A673 (cell line): ENCODE results near the gene ABTB1. TPM values are rescaled to one million over a fixed set of nuclear protein-coding genes. Genes with fewer than 3 reads are reported as not detected.

Experiments
- BruUV-seq: library from RNA; stranded (reverse); fragments of 400-500 nt; replicated peaks from 2 replicates; lab custom pipeline; 2021; lab: Mats Ljungman, UMichigan
- CTCF ChIA-PET: fragments of 300-600 bp; sonication (Branson Sonifier 250); formaldehyde crosslinking; loops from one replicate; lab custom pipeline; 2022; ENCODE audit warnings: antibody characterized with exemption; lab: Charles Lee
- POLR2A ChIA-PET: fragments of 300-600 bp; sonication (Branson Sonifier 250); formaldehyde crosslinking; loops from one replicate; lab custom pipeline; 2022; ENCODE audit warnings: antibody characterized with exemption; ENCODE audit not compliant: low non-redundant PET; lab: Charles Lee
- DNase-seq: peaks from one replicate; pipeline ENCODE4 v3.0.0-alpha.2; 2015; ENCODE audit warnings: low spot score
- H3K27ac ChIP-seq: fragments of 200-600 bp; sonication (generic); 2 replicates; pipeline ENCODE4 v1.5.1; 2016; ENCODE audit warnings: mixed run types, low read depth, mild to moderate bottlenecking, mixed read lengths, antibody characterized with exemption, low read length; ENCODE audit not compliant: poor library complexity, severe bottlenecking
- H3K27me3 ChIP-seq: fragments of 200-600 bp; sonication (generic); replicated peaks from 2 replicates; pipeline ENCODE4 v1.6.1; 2017; ENCODE audit warnings: mixed run types, low read depth, mild to moderate bottlenecking, mixed read lengths, antibody characterized with exemption, low read length; ENCODE audit not compliant: insufficient read depth, poor library complexity
- H3K36me3 ChIP-seq: fragments of 200-600 bp; sonication (generic); 2 replicates; pipeline ENCODE4 v1.6.1; 2016; ENCODE audit warnings: mixed run types, mild to moderate bottlenecking, mixed read lengths, antibody characterized with exemption, low read length; ENCODE audit not compliant: insufficient read depth, poor library complexity, severe bottlenecking
- H3K4me1 ChIP-seq: fragments of 200-600 bp; sonication (generic); 2 replicates; pipeline ENCODE4 v1.6.1; 2017; ENCODE audit warnings: mixed run types, mild to moderate bottlenecking, mixed read lengths, antibody characterized with exemption, low read length; ENCODE audit not compliant: insufficient read depth, poor library complexity, severe bottlenecking
- H3K4me3 ChIP-seq: fragments of 200-600 bp; sonication (generic); 2 replicates; pipeline ENCODE4 v1.5.1; 2016; ENCODE audit warnings: low read depth, mixed run types, mild to moderate bottlenecking, mixed read lengths, low read length; ENCODE audit not compliant: poor library complexity, severe bottlenecking
- H3K9me3 ChIP-seq: fragments of 200-600 bp; sonication (generic); 2 replicates; pipeline ENCODE4 v1.6.1; 2016; ENCODE audit warnings: mixed run types, low read depth, mild to moderate bottlenecking, mixed read lengths, antibody characterized with exemption, low read length; ENCODE audit not compliant: poor library complexity, severe bottlenecking
- EZH2 ChIP-seq: fragments of 200-600 bp; sonication (generic); IDR thresholded peaks from 2 replicates; pipeline ENCODE4 v1.6.1; 2017; ENCODE audit warnings: borderline replicate concordance, low read depth, mild to moderate bottlenecking, mixed read lengths, antibody characterized with exemption, low read length; ENCODE audit not compliant: poor library complexity, severe bottlenecking
- intact Hi-C: fragments of 100-400 bp; cut with micrococcal nuclease; formaldehyde crosslinking; loops from one replicate; pipeline ENCODE4 v1.10.0; 2022; ENCODE audit not compliant: unreplicated experiment
- total RNA-seq: library from RNA; stranded (reverse); gene quantifications from 2 replicates; pipeline ENCODE4 v1.2.3, GENCODE V29; 2021
- TF ChIP-seq, protein P1 (sequence below): fragments of 300-800, 200-600 bp; sonication (generic); conservative IDR thresholded peaks from 2 replicates; pipeline ENCODE4 v1.5.1; 2017; ENCODE audit warnings: low read depth, mild to moderate bottlenecking, antibody characterized with exemption, low read length, moderate library complexity, mixed read lengths

The ABTB1 gene
- total RNA-seq, 1 experiment from 2014 or later = 2.6 TPM

DNA sequence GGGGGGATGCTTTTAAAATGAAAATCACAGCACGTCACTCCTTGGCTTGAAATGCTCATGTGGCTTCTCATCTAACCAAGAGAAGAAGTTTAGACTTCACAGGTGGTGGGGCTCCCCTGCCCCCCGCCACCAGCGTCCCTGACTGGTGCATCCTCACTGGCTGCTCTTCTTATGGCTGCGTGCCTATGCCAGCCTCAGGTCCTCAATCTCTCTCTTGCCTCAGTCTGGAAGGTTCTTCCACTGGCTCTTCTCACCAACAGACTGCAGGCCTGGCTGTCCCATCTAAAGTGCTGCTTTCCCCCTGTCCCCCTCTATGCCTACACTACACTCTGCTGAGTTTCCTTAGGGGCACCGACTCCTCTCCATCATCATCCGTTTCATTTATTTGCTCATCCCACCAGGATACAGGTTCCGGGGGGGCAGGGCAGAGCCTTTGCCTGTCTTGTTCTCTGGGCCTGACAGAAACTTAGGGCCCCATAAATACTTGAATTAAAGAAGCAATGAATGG lies 20.6 kb downstream of the ABTB1 start:
- POLR2A ChIA-PET = no interaction called here
- BruUV-seq = no TSS peak
- no peaks in the 10 kb centered on the region for H3K27me3 ChIP-seq
- H3K4me1 ChIP-seq = peaks cover 18% of the 10 kb centered on the region
- no peak overlapping the region for H3K27ac ChIP-seq
- CTCF ChIA-PET = interaction anchor here (1.1 kb wide), 1 partner anchor 118 kb away, joined by 4 read pairs; no protein-coding TSS in a partner anchor
- no peaks in the 10 kb centered on the region for H3K36me3 ChIP-seq
- H3K4me3 ChIP-seq = no peak overlapping the region
- DNase-seq = no peak
- no peaks in the 10 kb centered on the region for H3K9me3 ChIP-seq
- TF ChIP-seq EZH2 = no peak
- TF ChIP-seq, protein P1, sequence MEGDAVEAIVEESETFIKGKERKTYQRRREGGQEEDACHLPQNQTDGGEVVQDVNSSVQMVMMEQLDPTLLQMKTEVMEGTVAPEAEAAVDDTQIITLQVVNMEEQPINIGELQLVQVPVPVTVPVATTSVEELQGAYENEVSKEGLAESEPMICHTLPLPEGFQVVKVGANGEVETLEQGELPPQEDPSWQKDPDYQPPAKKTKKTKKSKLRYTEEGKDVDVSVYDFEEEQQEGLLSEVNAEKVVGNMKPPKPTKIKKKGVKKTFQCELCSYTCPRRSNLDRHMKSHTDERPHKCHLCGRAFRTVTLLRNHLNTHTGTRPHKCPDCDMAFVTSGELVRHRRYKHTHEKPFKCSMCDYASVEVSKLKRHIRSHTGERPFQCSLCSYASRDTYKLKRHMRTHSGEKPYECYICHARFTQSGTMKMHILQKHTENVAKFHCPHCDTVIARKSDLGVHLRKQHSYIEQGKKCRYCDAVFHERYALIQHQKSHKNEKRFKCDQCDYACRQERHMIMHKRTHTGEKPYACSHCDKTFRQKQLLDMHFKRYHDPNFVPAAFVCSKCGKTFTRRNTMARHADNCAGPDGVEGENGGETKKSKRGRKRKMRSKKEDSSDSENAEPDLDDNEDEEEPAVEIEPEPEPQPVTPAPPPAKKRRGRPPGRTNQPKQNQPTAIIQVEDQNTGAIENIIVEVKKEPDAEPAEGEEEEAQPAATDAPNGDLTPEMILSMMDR = no peak
- intact Hi-C loops = no loop called here

DNA sequence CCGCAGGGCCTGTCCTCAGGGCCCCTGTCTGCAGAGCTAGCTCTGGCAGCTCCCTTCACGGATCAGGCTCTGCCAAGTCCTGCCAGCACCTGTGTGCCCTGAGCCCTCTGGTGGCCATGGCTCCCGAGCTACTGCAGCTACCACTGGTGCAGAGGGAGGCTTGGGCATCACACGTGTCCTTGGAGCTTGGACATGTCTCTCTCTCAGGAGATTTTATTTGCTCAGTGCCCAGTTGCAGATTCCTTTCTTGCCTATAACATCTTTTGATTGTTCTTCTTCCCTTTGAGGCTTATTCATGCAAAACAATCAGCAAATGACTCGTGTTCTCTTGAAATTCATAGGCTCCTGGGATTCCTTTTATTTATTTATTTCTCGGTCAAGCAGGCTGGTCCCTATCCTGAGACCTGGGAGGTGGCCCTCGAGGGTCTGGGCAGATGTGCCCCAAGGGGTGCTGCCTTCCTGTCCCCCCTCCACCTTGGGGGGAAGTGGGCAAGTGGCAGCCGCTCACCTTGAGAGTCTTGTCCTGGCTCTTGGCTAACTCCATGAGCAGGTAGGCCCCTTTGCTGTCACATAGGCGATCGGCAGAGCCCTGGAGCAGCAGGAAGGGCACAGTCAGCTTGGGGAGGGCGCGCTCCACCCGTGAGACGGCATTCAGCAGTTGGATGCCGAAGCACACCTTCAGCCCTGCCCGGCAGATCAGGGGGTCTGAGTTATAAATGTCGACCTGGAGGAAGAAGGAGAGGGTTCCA lies 21.9 kb downstream of the ABTB1 start:
- DNase-seq = peak; percentile 54
- H3K27me3 ChIP-seq = no peaks in the 10 kb centered on the region
- ChIA-PET POLR2A (no interaction called here), CTCF (interaction anchor here (0.5 to 1.1 kb wide), 3 partner anchors 42 to 147 kb away, joined by 3 to 4 read pairs (median 4); no protein-coding TSS in a partner anchor)
- no TSS peak for BruUV-seq
- no peaks in the 10 kb centered on the region for H3K36me3 ChIP-seq
- peaks cover 18% of the 10 kb centered on the region for H3K4me1 ChIP-seq
- no peak overlapping the region for H3K27ac ChIP-seq
- no peaks in the 10 kb centered on the region for H3K9me3 ChIP-seq
- intact Hi-C loops = loop anchor here (5.0 kb wide), 1 partner anchor 278 kb away; no protein-coding TSS in a partner anchor
- TF ChIP-seq EZH2 = no peak
- TF ChIP-seq, protein P1 = peak; percentile 39
- no peak overlapping the region for H3K4me3 ChIP-seq

DNA sequence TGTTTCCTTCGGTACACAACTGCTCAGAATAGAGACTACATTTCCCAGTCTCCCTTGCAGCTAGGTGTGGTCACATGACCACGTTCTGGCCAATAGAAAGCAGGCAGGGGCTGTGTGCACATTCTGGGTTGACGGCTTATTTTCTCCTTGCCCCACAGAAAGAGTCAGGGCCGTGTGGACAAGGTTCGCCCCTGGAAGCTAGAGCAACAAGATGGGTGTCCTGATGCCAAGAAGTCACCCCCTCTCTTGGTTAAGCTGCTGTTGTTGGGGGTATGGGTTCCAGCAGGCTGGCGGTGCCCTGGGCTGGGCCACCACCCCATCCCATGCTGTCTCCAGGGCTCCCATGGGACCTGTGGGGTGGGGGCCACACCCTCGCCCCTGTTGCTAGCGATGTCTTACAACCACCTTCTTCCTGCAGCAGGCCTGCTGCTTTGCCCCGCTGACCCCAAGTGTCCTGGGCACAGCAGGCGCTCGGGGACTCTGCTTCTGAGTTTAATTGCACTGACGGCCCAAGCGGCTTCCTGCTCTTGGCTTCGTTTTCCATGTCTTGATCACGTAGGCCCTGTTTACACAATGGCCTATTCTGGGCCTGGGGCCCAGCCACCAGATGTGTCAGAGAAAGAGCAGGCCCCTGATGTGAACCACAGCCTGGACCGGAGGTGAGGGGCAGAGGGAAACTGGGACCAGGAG lies 24.9 kb downstream of the ABTB1 start:
- intact Hi-C loops = loop anchor here (5.0 kb wide), 1 partner anchor 275 kb away; no protein-coding TSS in a partner anchor
- no peaks in the 10 kb centered on the region for H3K27me3 ChIP-seq
- TF ChIP-seq, protein P1 = no peak
- TF ChIP-seq EZH2 = no peak
- H3K27ac ChIP-seq = peak overlapping the region; percentile 74
- peaks cover 18% of the 10 kb centered on the region for H3K4me1 ChIP-seq
- peak overlapping the region; percentile 14 for H3K4me3 ChIP-seq
- CTCF ChIA-PET = interaction anchor here (0.5 to 1.4 kb wide), 3 partner anchors 122 to 316 kb away, joined by 3 to 7 read pairs (median 4); no protein-coding TSS in a partner anchor
- no peaks in the 10 kb centered on the region for H3K36me3 ChIP-seq
- POLR2A ChIA-PET = interaction anchor here (0.6 kb wide), 1 partner anchor 105 kb away, joined by 3 read pairs; no protein-coding TSS in a partner anchor
- peak; percentile 92 for DNase-seq
- H3K9me3 ChIP-seq = no peaks in the 10 kb centered on the region
- no TSS peak for BruUV-seq
